Stimulated activated CD8-positive, alpha-beta memory T cell treated with anti-CD3 and anti-CD28 coated beads, Interleukin-15, amount 100 ng/mL, for 24 hours (primary cell): Measurements from ENCODE around the gene NKX1-2.

Experiments
- DNase-seq: peaks from one replicate; pipeline ENCODE4 v3.0.0-alpha.2; 2020; ENCODE audit warnings: low read depth

NKX1-2 gene

DNA sequence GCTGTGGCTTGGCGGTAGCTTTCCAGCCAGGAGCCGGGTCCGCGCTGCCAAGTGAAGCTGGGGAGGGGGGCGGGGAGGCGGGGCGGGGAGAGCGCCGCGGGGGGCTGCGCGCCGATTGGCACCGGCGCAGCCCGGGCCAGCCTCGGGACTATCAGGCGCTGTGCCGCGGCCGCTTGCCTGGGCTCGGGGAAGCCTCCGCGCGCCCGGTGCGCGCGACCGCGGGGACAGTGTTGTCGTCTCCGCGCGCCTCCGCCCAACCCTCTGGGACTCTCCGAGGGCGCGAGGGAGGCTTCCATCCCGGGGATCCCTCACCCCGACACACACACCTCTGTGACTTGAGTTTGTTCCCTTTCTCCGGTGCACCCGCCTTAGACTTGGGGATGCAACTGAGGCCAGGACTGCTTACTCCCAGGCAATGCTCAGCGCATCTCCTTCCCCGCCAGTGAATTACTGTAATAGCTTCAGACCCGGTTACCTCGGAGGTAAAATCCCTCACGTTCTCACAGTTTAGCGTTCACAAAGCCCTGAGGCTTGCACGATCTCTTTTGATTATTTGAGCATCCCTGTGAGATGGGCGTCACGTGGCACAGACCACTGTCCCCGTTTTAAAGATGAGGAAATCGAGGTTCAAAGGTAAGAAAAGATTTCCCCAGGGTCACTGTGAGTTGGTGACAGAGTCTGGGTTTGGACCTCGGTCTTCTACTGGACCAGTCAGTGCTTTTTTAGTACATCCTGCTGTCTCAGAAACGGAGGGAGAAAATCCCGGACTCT lies at the start of gene NKX1-2:
Gene NKX1-2, minus strand, starts transcription at position 24 of the 771 bp plus-strand sequence. CDS start 92 bp downstream, outside the sequence.
- no peak for DNase-seq

DNA sequence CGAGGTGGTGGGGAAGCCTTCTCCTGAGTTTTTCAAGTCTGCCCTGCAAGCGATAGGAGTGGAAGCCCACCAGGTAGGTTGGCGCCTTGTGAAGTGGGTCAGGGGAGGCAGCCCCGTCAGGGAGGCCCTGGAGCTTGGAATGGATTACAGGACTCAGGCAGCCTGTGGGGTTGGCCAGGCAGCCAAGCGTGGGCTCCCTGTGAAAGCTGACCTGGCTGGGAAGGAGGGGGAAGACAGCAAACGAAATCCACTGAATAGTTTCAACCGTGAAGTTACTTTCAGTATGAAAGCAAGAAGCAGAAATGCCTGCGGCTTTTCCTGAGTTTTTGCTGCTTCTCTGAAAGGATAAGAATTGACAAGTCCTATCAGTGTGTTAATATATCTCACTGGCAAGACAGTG lies 48.2 kb upstream of the NKX1-2 start:
- no peak for DNase-seq

DNA sequence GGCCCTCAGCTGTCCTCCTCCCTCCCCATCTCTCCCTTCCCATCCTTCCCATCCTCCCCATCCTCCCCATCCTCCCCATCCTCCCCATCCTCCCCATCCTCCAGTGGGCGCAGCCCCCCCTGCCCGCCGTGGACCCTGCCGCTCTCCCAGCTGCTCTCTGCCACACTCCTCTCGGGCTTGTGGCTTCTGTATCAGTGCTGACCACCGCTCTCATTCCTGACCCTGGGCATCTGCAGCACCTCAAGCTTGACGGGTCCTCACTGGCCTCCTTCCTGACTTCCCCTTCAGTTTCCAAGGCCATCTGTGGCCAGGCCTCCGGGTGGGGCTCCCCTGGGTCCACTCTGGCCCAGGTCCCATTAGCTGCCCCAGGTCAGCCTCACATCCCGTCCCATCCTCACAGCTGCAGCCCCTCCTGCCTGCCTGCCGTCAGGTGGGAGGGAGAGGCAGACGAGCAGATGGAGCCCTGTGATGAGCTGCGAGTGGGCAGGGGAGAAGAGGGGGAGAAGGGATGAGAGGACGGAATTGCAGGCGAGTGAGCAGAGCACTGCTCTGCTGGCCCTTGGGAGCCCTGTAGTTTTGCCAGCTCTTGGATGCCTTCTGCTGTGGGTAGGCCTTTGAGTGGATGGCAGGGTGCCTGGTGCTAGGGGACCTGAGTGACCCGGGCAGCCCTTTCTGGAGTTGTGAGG lies 47.5 kb upstream of the NKX1-2 start:
- DNase-seq: no peak

DNA sequence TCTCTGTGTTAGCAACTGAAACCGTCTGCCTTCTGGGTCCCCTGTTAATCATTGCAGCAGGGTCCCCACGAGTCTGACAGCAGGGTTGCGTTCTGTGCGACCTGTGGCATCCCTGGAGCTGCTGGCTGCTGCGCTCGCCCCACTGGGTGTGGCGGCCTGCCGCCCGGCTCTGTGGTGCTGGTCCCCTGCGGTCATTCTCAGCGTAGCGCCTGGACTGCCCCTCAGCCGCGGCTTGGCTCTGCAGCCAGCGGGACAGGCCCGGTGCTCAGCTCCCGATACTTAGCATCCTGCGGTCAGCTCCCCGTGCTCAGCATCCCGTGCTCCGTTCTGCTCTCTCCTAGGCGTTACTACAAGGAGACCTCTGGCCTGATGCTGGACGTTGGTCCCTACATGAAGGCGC lies 46.8 kb upstream of the NKX1-2 start:
- no peak for DNase-seq

GRCh38 chr10:124496150-124496549 lies 46.3 kb upstream of the NKX1-2 start:
- no peak for DNase-seq

- DNase-seq: no peak
Measured at GRCh38 chr10:124495725-124496124, 45.9 kb upstream of the NKX1-2 start.

DNA sequence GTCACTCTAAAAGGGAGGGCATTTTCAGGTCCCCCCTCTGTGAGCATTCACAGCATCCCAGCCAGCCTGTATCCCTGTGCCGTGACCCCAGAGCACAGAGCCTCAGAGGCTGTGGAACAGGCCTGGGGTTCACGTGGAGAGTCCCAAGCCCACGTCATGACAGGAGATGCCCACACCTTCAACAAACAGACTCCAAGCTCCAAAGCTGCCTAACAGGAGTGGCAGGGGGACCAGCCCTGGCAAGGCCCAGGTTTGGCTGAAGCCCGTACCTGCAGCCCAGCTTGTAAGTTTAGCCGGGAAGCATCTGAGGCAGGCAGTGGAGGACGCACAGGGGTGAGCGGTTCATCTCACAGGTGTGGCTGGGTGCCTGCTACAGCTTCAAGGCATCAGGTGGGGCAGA lies 45.3 kb upstream of the NKX1-2 start:
- DNase-seq: no peak

- no peak for DNase-seq
Measured at GRCh38 chr10:124494046-124494807, 44.4 kb upstream of the NKX1-2 start.

DNA sequence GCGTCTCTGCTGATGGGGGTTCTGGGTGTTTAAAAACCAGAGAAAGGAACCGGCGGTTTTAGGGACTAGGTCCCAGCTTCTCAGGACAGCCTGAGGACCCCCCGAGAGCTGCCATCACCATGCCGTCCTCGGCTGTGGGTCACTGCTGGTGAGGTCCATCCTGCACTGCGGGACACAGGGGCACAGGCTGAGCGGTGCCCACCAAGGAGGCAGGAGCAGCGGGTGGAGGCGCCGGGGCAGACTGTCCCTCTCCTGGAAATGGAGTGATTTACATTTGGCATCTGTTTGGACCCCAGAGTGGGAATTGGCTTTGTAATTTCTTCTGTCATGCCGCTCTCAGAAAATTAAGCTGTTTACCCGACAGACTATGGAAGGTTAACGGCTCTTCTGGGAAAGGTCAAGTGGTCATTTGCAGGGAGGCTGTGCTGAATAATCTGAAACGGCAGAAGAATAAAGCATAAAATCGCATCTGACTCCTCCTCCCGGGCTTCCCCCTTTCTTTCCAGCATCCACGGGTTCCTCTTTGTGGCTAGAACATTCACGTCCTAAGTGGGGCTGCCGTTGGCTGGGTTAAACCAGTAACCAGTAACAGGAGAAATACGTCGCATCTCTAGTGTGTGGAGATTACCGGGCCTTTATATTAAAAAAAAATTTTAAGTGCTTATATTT lies 43.5 kb upstream of the NKX1-2 start:
- DNase-seq: no peak

DNA sequence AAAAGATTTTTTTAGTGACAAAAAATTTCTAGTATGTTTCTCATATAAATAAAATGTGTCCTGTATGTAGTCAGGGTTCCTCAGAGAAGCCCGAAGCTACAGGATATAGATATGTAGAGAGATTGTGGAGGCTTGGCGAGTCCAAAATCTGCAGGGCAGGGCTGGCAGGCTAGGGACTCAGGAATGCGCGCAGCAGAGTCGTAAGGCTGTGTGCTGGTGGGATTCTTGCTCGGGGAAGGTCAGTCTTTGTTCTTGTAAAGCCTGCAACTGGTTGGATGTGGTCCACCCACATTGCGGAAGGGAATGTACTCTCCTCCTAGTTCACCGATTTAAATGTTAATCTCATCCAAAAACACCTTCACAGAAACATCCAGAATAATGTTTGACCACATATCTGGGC lies 42.4 kb upstream of the NKX1-2 start:
- DNase-seq: no peak

- DNase-seq: no peak
Measured at GRCh38 chr10:124491105-124491504, 41.3 kb upstream of the NKX1-2 start.

DNA sequence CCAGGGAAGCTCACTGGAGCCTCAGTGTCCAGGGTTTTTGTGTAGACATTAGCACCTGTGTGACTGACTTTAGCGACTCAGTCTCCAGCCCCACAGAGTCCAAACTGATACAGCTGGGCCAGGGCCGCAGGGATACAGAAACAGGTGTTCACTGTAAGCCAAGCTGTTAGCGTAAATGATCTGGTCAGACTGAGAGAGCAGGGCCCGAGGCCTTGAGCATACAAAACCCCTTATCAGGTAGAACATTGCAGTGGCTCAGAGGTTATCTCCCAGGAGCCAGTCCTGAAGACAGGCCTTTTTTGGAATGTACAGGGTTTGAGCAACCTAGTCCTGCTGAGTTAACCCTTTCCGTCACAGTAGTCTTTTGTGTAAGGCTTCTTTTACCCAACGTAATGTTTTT lies 36.8 kb upstream of the NKX1-2 start:
- DNase-seq: no peak

DNA sequence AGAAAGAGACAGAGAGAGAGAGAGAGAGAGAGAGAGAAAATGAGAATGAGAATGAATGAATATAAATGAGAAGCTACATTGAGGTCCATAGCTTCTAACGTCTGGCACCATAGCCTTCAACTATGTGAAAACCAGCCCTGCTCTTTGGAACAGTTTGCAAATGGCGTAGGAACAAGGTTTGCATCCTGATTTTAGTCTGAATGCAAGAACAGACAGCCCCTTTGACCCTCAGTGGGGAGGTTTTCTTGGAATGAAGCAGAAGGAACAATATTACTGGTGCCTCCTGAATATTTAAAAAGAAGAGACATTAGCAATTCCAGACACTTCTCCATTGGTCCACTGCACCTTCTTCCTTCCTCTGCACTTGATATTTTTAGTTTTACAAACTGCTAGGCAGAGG lies 34.8 kb upstream of the NKX1-2 start:
- DNase-seq: no peak

DNA sequence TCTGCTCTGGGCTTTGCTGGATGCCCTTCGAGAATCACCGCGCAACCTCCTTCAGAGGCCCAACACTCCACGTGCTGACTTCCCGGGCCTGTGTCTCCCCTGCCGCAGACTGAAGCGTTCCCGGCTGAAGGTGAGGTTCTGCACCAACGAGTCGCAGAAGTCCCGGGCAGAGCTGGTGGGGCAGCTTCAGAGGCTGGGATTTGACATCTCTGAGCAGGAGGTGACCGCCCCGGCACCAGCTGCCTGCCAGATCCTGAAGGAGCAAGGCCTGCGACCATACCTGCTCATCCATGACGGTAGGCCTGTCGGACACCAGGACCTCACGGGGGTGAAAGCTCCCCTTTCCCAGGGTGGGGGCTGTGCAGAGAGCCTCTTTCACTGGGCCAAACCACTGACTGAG lies 34.2 kb upstream of the NKX1-2 start:
- DNase-seq: no peak

DNA sequence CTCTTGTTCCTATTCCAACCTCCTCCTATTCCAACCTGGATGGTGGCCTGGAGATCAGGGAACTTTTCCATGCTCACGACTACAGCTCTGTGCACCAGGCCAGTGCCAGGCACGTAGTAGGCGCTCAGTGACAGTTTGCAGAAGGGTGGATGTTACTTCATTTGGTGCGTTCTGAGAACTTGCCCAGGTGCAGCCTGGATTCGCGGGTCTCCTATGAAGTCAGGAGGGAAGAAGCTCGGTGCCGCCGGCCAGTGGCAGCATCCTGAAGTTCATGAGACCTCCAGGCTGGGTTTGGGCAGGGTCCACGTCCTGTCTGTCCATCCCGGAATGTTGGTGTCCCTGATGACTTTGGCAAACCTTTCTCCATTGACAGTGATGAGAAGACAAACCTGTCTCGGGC lies 33.0 kb upstream of the NKX1-2 start:
- no peak for DNase-seq

DNA sequence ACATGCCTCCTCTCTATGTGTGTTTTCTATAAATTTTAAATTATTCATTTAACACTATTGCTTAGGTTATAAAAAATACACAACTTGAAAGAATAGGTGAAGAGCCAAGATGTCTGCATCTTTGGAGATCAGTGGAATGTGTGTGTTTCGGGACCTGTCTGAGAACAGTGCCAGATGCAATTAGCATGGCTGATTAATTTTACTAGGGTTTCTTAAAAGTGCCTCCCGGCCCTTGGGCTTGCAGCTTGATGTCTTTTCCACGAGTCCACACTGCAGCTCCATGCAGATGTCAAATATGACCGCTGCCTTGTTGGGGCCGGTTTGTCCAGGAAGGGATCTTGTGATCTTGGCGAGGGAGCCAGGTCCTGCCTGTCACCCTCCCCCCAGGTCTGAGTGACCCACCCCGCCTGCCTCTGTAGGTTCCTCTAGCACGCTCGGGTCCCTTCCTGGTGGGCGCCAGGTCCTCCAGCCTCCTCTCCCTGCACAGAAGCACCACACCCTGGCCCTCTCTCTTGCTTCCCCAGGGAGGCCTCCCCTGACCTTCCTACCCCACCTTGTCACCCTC lies 32.5 kb upstream of the NKX1-2 start:
- DNase-seq: no peak

GRCh38 chr10:124481717-124482116 lies 31.9 kb upstream of the NKX1-2 start:
- DNase-seq: no peak

- DNase-seq: no peak
Measured at GRCh38 chr10:124480860-124481259, 31.0 kb upstream of the NKX1-2 start.

DNA sequence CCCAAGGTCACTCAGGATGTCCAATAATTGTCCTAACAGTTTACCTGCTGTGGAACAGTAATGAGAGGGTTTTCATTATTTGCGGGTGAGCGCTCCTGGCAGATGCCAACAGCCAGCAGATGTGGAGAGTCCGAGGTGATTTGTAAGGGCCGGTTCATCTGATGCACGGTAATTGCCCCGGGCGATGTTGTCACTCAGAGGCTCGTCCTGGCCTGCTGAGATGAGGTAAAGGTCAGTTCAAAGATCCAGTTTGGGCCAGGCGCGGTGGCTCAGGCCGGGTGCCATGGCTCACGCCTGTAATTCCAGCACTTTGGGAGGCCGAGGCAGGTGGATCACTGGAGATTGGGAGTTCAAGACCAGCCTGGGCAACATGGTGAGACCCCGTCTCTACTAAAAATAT lies 28.7 kb upstream of the NKX1-2 start:
- DNase-seq: no peak

DNA sequence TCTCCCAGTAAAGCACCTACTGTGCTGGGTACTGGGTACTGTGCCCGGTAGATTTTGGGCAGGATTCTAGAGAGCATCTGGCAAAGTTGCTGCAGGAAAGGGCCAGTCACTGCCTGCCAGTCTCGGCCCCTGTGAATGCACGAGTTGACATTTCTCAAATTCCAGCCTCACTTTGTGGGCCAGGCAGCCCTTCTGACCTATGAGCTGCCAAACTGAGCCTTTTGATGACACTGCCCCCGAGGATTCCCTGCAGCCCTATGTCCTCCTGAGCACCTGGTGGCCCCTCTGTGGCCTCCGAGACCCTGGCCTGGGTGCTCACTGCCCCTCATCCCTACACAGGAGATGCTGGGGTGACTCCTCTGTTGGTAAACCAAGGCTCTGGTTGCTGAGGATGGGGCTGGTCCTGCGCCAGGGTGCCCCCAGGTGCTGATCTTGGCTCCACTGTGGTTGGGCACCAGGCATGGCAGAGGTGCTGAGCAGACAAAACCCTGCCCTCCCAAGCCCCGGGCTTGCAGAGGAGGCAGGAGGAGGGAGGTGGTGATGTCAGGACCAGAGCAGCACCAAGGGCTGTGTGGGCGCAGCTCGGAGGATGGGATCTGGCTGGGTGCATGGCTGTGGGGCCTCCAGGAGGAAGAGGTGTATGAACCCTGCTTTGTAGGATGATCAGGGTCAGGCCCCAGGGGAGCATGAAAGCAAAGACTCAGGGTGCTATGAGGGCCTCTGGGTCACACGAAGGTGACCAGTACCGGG lies 28.0 kb upstream of the NKX1-2 start:
- no peak for DNase-seq

DNA sequence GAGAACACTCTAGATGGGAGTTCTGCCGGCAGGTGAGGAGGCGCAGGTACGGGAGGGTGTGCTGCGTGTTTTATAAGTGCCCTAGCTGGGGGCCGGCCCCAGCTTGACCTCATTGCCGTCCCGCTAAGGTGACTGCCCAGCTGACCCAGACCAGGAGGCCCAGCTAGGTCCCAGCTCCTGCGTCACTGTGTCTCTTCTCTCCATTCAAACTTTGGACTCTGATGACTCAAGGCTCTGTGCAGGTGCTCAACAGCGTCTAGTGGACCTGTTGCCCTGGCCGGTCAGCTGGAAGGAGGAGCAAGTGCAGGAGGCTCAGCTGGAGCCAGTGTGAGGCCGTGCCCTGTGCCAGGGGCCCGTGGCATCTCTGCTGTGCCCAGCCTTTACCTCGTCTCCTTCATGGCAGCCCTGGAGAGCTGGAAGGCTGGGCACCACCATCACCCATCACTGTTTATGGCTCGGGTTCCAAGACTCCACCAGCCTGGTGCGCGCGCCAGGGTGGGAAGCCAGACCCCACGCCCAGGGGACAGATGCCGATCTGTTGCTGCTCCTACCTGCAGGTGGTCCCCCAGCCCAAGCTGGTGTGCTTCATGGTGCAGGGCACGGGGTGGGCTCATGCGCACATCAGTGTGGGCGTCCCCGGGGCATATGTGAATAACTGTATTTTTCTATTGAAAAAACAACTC lies 26.3 kb upstream of the NKX1-2 start:
- DNase-seq: no peak
